ENCODE measurements around the gene IGFBP6.

IGFBP6 gene

GRCh38 chr12:53054112-53054878 lies 43.2 kb upstream of the IGFBP6 start:
- no peak for TF ChIP-seq GATA3 (IDR thresholded peaks at IDR 0.05; ENCODE audit: low read depth, low read length)
- TF ChIP-seq GATA2 (IDR thresholded peaks at IDR 0.05; ENCODE audit: low read depth, low read length): no peak

- TF ChIP-seq GATA2 (IDR thresholded peaks at IDR 0.05; ENCODE audit: low read depth, low read length) (no peak), GATA3 (IDR thresholded peaks at IDR 0.05; ENCODE audit: low read depth, low read length) (no peak)
Observed at GRCh38 chr12:53055471-53056266, 41.8 kb upstream of the IGFBP6 start.

DNA sequence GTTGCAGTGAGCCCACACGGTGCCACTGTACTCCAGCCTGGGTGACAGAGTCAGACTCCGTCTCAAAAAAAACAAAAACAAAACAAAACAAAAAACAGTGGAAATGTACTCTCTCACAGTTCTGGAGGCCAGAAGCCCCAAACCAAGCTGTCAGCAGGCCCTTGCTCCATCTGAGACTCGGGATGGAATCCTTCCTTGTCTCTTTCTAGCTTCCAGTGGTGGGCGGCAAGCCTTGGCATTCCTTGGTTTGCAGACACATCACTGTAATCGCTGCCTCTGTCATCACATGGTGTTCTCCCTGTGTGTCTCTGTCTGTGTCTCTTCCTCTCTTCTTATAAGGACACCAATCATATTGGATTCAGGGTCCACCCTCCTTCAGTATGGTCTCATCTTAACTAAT lies 41.2 kb upstream of the IGFBP6 start:
- no peak for TF ChIP-seq GATA3 (IDR thresholded peaks at IDR 0.05; ENCODE audit: low read depth, low read length)
- TF ChIP-seq GATA2 (IDR thresholded peaks at IDR 0.05; ENCODE audit: low read depth, low read length): no peak

GRCh38 chr12:53056901-53057300 lies 40.6 kb upstream of the IGFBP6 start:
- TF ChIP-seq GATA2 (IDR thresholded peaks at IDR 0.05; ENCODE audit: low read depth, low read length): no peak
- TF ChIP-seq GATA3 (IDR thresholded peaks at IDR 0.05; ENCODE audit: low read depth, low read length): no peak

- TF ChIP-seq GATA2 (IDR thresholded peaks at IDR 0.05; ENCODE audit: low read depth, low read length) (no peak), GATA3 (IDR thresholded peaks at IDR 0.05; ENCODE audit: low read depth, low read length) (no peak)
Observed at GRCh38 chr12:53057816-53058500, 39.5 kb upstream of the IGFBP6 start.

- TF ChIP-seq GATA3 (IDR thresholded peaks at IDR 0.05; ENCODE audit: low read depth, low read length) (no peak), GATA2 (IDR thresholded peaks at IDR 0.05; ENCODE audit: low read depth, low read length) (no peak)
Observed at GRCh38 chr12:53058674-53059433, 38.6 kb upstream of the IGFBP6 start.

GRCh38 chr12:53059434-53060063 lies 37.9 kb upstream of the IGFBP6 start:
- no peak for TF ChIP-seq GATA3 (IDR thresholded peaks at IDR 0.05; ENCODE audit: low read depth, low read length)
- no peak for TF ChIP-seq GATA2 (IDR thresholded peaks at IDR 0.05; ENCODE audit: low read depth, low read length)

DNA sequence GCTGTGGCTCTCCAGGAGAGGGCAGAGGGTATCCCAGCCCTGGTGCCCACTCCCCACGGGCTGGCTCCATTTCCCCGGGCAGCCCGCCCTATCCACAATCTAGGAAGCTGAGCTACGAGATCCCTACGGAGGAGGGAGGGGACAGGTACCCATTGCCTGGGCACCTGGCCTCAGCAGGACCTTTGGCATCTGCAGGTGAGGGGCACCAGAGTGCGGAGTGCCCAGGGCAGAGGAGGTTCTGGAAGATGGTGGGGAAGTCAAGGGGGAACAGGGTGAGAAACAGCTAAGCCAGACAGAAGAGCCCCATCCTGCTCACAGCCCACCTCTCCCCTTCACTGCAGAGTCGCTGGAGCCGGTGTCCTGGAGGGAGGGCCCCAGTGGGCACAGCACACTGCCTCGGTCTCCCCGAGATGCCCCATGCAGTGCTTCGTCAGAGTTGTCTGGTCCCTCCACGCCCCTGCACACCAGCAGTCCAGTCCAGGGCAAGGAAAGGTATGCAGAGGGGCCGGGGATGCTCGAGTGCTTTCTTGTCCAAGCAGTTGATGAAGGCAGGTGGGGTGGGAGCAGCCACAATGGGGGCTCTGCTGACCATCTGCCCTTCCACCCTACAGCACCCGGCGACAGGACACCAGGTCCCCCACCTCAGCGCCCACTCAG lies 37.3 kb upstream of the IGFBP6 start:
- TF ChIP-seq GATA2 (IDR thresholded peaks at IDR 0.05; ENCODE audit: low read depth, low read length): no peak
- no peak for TF ChIP-seq GATA3 (IDR thresholded peaks at IDR 0.05; ENCODE audit: low read depth, low read length)

- no peak for TF ChIP-seq GATA2 (IDR thresholded peaks at IDR 0.05; ENCODE audit: low read depth, low read length)
- no peak for TF ChIP-seq GATA3 (IDR thresholded peaks at IDR 0.05; ENCODE audit: low read depth, low read length)
Observed at GRCh38 chr12:53060721-53061276, 36.7 kb upstream of the IGFBP6 start.

DNA sequence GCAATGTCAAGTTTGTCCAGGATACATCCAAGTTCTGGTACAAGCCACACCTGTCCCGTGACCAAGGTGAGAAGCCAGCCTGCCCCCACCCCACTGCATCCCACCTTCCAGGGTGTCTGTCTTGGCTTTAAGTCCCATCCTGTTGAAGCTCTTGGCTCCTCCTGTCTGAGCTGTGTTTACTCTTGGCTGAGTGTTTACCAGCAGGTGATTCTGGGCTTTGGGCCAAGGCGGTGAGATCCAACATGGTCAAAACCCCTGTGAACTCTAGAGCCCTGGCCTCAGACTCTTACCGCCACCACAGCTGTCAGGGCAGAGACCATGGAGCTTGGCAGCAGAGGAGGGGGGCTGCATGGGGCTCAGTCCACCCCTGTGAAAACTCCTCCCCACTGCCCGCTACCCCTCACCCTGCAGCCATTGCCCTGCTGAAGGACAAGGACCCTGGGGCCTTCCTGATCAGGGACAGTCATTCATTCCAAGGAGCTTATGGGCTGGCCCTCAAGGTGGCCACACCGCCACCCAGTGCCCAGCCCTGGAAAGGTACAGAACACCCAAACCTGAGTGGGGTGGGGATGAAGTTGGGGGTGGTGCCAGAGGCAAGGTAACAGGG lies 36.0 kb upstream of the IGFBP6 start:
- no peak for TF ChIP-seq GATA2 (IDR thresholded peaks at IDR 0.05; ENCODE audit: low read depth, low read length)
- no peak for TF ChIP-seq GATA3 (IDR thresholded peaks at IDR 0.05; ENCODE audit: low read depth, low read length)

DNA sequence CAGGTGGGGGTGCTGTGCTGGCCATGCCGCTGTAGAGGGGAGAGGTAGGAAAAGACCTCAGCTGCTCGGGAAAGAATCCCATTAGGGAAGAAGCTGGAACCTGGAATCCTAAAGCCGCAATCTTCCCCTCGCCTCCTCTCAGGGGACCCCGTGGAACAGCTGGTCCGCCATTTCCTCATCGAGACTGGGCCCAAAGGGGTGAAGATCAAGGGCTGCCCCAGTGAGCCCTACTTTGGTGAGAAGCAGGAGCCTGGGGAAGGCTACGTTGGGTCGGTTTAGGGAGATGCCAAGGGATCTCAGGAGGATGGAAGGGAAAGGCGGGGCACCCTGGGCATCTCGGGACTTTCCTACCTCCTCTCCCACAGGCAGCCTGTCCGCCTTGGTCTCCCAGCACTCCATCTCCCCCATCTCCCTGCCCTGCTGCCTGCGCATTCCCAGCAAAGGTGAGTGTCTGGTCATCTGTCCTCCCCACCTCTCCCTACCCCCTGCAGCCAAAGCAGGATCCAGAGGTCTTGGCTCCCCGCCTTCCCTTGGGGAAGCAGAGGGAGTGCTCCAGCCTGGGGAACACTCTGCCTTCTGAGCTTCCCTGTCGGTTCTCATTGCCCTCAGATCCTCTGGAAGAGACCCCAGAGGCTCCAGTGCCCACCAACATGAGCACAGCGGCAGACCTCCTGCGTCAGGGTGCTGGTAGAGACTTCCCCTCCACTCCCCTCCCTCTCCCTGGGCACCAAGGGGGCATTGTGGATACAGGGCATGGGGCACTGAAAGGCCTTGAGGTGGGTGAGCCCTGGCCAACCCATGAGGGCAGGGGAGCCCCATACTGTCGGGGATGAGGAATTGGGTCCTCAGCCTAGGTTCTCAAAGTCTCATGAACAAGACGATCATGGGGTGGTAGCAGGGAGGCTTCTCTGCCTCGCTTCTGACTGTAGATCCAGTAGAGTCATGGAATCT lies 35.2 kb upstream of the IGFBP6 start:
- no peak for TF ChIP-seq GATA3 (IDR thresholded peaks at IDR 0.05; ENCODE audit: low read depth, low read length)
- no peak for TF ChIP-seq GATA2 (IDR thresholded peaks at IDR 0.05; ENCODE audit: low read depth, low read length)

All from SH-SY5Y (cell line).